Caco-2 (cell line): ENCODE data around the gene TDRD12. TPM values are rescaled to one million over a fixed set of nuclear protein-coding genes. Genes with fewer than 3 reads are reported as not detected.

ENCODE experiments used
- BruUV-seq: library from RNA; stranded (reverse); fragments of 400-500 nt; replicated peaks from 2 replicates; lab custom pipeline; 2021; lab: Mats Ljungman, UMichigan
- CTCF ChIA-PET: fragments of 300-600 bp; sonication (Branson Sonifier 250); formaldehyde crosslinking; loops from one replicate; lab custom pipeline; 2022; ENCODE audit warnings: antibody characterized with exemption; lab: Charles Lee
- POLR2A ChIA-PET: fragments of 300-600 bp; sonication (Branson Sonifier 250); formaldehyde crosslinking; loops from one replicate; lab custom pipeline; 2022; ENCODE audit warnings: antibody characterized with exemption; lab: Charles Lee
- DNase-seq, 2 experiments: peaks; one replicate each; pipeline versions ENCODE4 v3.0.0 to v3.0.0-alpha.2; 2020 to 2022
- H3K27me3 ChIP-seq: replicated peaks from 2 replicates; pipeline ENCODE4 v1.6.0; 2011; ENCODE audit warnings: low read length; ENCODE audit not compliant: control insufficient read depth, insufficient read depth
- H3K36me3 ChIP-seq: 2 replicates; pipeline ENCODE4 v1.5.1; 2011; ENCODE audit warnings: low read length; ENCODE audit not compliant: control insufficient read depth, insufficient read depth
- H3K4me1 ChIP-seq: fragments of 250-450 bp; sonication (Bioruptor Pico); 2 replicates; pipeline ENCODE4 v1.5.1; 2020; ENCODE audit warnings: mild to moderate bottlenecking
- H3K4me3 ChIP-seq: 2 replicates; pipeline ENCODE4 v1.5.1; 2011; ENCODE audit warnings: low read depth, mild to moderate bottlenecking, control low read depth, low read length
- H3K9me3 ChIP-seq: fragments of 250-450 bp; sonication (Bioruptor Pico); 2 replicates; pipeline ENCODE4 v1.5.1; 2020; ENCODE audit warnings: mild to moderate bottlenecking, moderate library complexity
- H3K27ac Mint-ChIP-seq: one replicate; pipeline ENCODE4 v1.8.0; 2022; ENCODE audit warnings: mixed read lengths; ENCODE audit not compliant: unreplicated experiment
- H3K27me3 Mint-ChIP-seq: one replicate; pipeline ENCODE4 v1.8.0; 2022; ENCODE audit warnings: mixed read lengths; ENCODE audit not compliant: insufficient read depth, unreplicated experiment
- H3K36me3 Mint-ChIP-seq: one replicate; pipeline ENCODE4 v1.8.0; 2022; ENCODE audit warnings: mild to moderate bottlenecking, mixed read lengths; ENCODE audit not compliant: insufficient read depth, unreplicated experiment
- H3K4me1 Mint-ChIP-seq: one replicate; pipeline ENCODE4 v1.8.0; 2022; ENCODE audit warnings: low read depth, mixed read lengths; ENCODE audit not compliant: unreplicated experiment
- H3K4me3 Mint-ChIP-seq: one replicate; pipeline ENCODE4 v1.8.0; 2022; ENCODE audit warnings: mild to moderate bottlenecking, moderate library complexity, mixed read lengths; ENCODE audit not compliant: unreplicated experiment
- H3K9me3 Mint-ChIP-seq: one replicate; pipeline ENCODE4 v1.8.0; 2022; ENCODE audit warnings: mixed read lengths; ENCODE audit not compliant: unreplicated experiment
- intact Hi-C: fragments of 100-400 bp; cut with micrococcal nuclease; formaldehyde crosslinking; loops from one replicate; pipeline ENCODE4 v1.10.0; 2022; ENCODE audit not compliant: unreplicated experiment
- total RNA-seq: library from RNA; stranded (reverse); gene quantifications from 2 replicates; pipeline ENCODE4 v1.2.3, GENCODE V29; 2022
- TF ChIP-seq, protein P1 (sequence below), 2 experiments: fragments of 200-600 bp in 1 of 2; IDR thresholded peaks; 1 replicate in 1 of 2; 2 replicates in 1 of 2; pipeline versions ENCODE4 v1.5.1 to v1.8.0; 2011 to 2022; ENCODE audit warnings: antibody characterized with exemption in 1 of 2, control low read depth in 1 of 2, inconsistent platforms in 1 of 2, low read depth in 1 of 2, low read length in 1 of 2, mild to moderate bottlenecking in 1 of 2, moderate library complexity in 1 of 2; ENCODE audit not compliant: insufficient read depth in 1 of 2, severe bottlenecking in 1 of 2, unreplicated experiment in 1 of 2

Gene TDRD12
- total RNA-seq, 1 experiment from 2014 or later = 0.11 TPM

DNA sequence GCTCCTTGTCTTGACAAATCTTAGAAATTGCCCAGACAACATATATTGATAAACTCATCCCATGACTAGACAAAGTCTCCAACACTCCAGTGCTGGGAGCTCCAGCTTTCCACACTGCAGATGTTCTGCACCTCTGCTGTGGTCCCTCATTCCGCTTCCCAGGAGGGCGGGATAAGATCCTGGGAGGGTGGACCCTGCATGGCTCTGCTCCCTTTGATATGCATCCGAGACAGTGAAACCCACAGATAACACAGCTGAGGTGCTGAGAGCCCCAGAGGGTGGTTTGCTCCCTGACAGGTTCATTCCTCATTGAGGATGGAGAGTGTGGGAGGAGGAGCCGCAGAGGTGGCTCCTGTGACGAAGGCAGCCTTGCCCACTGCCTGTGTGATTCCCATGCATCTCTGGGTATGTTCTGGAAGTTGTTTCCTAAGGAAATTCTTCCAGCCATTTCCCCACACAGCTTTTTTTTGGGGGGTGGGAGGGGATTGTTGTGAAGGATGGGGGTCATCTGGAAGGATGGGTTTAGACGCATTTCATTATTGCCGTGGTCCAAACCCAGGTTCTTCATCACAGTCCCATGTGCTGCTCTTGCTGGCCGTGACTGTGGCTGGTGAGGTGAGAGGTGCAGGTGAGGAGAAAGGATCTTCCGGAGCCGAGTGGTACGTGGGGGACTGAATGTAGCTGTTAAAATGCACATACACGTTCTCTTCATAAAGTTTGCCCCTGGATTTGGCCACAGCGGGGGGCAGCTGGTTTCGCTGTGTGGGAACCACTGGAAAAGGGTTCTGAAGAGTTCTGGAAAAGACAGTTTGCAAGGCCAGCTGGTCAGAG, 103.6 kb downstream of the TDRD12 start:
- Mint-ChIP-seq H3K4me3 (no peak overlapping the region), H3K27ac (no peak overlapping the region), H3K4me1 (no peaks in the 10 kb centered on the region), H3K27me3 (no peaks in the 10 kb centered on the region), H3K9me3 (no peaks in the 10 kb centered on the region), H3K36me3 (no peaks in the 10 kb centered on the region)
- intact Hi-C loops = no loop called here
- H3K4me3 ChIP-seq = no peak overlapping the region
- TF ChIP-seq, protein P1, sequence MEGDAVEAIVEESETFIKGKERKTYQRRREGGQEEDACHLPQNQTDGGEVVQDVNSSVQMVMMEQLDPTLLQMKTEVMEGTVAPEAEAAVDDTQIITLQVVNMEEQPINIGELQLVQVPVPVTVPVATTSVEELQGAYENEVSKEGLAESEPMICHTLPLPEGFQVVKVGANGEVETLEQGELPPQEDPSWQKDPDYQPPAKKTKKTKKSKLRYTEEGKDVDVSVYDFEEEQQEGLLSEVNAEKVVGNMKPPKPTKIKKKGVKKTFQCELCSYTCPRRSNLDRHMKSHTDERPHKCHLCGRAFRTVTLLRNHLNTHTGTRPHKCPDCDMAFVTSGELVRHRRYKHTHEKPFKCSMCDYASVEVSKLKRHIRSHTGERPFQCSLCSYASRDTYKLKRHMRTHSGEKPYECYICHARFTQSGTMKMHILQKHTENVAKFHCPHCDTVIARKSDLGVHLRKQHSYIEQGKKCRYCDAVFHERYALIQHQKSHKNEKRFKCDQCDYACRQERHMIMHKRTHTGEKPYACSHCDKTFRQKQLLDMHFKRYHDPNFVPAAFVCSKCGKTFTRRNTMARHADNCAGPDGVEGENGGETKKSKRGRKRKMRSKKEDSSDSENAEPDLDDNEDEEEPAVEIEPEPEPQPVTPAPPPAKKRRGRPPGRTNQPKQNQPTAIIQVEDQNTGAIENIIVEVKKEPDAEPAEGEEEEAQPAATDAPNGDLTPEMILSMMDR (IDR thresholded peaks at IDR 0.05; ENCODE audit: insufficient read depth in 1 of 2, low read depth in 1 of 2, low read length in 1 of 2, severe bottlenecking in 1 of 2, unreplicated experiment in 1 of 2) = no peak
- no peaks in the 10 kb centered on the region for H3K4me1 ChIP-seq
- POLR2A ChIA-PET = interaction anchor here (0.6 kb wide), 1 partner anchor 837 kb away, joined by 9 read pairs; no protein-coding TSS in a partner anchor
- CTCF ChIA-PET = interaction anchor here (0.6 kb wide), 1 partner anchor 133 kb away, joined by 4 read pairs; no protein-coding TSS in a partner anchor
- BruUV-seq = no TSS peak
- no peaks in the 10 kb centered on the region for H3K27me3 ChIP-seq
- no peaks in the 10 kb centered on the region for H3K36me3 ChIP-seq
- H3K9me3 ChIP-seq = no peaks in the 10 kb centered on the region
- DNase-seq = no peak

DNA sequence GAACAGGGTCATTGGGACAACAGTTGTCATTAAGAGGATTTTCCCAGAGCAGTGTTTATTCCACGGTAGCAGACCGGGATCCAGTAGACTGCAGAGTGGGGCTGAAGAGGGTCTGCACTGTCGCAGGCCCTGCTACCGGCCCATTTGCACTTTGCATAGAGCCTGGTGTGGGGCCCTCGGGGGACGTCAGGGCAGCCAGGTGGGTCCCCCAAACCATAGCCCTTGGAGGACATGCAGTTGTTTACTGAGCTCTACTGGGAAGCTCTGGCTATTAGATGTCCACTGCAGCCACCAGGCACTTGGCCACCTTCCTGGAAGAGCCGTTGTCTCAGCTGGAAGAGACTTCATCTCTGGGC, 104.2 kb downstream of the TDRD12 start:
- ChIA-PET CTCF (interaction anchor here (0.6 kb wide), 1 partner anchor 407 kb away, joined by 3 read pairs; no protein-coding TSS in a partner anchor), POLR2A (interaction anchor here (0.6 kb wide), 1 partner anchor 838 kb away, joined by 9 read pairs; no protein-coding TSS in a partner anchor)
- no peaks in the 10 kb centered on the region for H3K9me3 Mint-ChIP-seq
- BruUV-seq = no TSS peak
- no peak overlapping the region for H3K27ac Mint-ChIP-seq
- TF ChIP-seq, protein P1 (IDR thresholded peaks at IDR 0.05; ENCODE audit: insufficient read depth in 1 of 2, low read depth in 1 of 2, low read length in 1 of 2, severe bottlenecking in 1 of 2, unreplicated experiment in 1 of 2) = no peak
- H3K27me3 Mint-ChIP-seq = no peaks in the 10 kb centered on the region
- H3K4me3 ChIP-seq = no peak overlapping the region
- no peaks in the 10 kb centered on the region for H3K36me3 Mint-ChIP-seq
- no peak overlapping the region for H3K4me3 Mint-ChIP-seq
- no peaks in the 10 kb centered on the region for H3K27me3 ChIP-seq
- no peaks in the 10 kb centered on the region for H3K4me1 Mint-ChIP-seq
- H3K36me3 ChIP-seq = no peaks in the 10 kb centered on the region
- H3K9me3 ChIP-seq = no peaks in the 10 kb centered on the region
- no peaks in the 10 kb centered on the region for H3K4me1 ChIP-seq
- intact Hi-C loops = no loop called here
- DNase-seq = no peak

DNA sequence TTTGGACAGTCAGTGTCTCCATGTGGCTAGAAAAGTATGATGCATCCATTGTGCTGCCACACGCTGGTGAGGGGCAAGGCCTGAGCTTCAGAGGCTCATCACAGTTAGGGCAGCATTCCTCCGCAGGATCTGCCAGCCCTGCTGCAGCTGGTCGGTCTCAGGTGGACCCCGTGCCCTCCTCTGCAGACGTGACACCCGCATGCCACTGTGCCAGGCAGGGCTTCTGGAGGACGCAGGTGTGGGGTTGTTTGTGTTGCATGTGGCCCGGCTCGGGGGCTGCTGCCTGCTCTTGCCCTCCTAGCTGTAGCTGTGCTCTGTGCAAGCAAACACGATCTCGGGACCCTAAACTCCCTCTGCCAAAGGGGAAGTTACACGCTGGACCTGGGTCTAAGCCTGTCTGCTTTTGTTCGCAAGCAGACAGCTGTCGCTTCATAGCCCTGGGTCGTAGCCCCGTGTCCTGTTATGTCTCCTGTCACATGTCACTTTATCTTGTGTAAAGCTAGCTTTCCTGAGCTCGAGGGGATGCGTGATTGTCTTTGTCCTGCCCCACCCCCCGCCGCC, 104.7 kb downstream of the TDRD12 start:
- TF ChIP-seq, protein P1 (IDR thresholded peaks at IDR 0.05; ENCODE audit: insufficient read depth in 1 of 2, low read depth in 1 of 2, low read length in 1 of 2, severe bottlenecking in 1 of 2, unreplicated experiment in 1 of 2) = no peak
- Histone ChIP-seq H3K27me3 (no peaks in the 10 kb centered on the region), H3K9me3 (no peaks in the 10 kb centered on the region), H3K4me1 (no peaks in the 10 kb centered on the region), H3K36me3 (no peaks in the 10 kb centered on the region), H3K4me3 (no peak overlapping the region)
- no peak overlapping the region for H3K27ac Mint-ChIP-seq
- intact Hi-C loops = no loop called here
- no peak overlapping the region for H3K4me3 Mint-ChIP-seq
- BruUV-seq = no TSS peak
- POLR2A ChIA-PET = no interaction called here
- H3K27me3 Mint-ChIP-seq = no peaks in the 10 kb centered on the region
- no peaks in the 10 kb centered on the region for H3K36me3 Mint-ChIP-seq
- CTCF ChIA-PET = interaction anchor here (0.6 to 0.7 kb wide), 2 partner anchors 55 to 408 kb away, joined by 3 to 4 read pairs; no protein-coding TSS in a partner anchor
- DNase-seq = no peak
- no peaks in the 10 kb centered on the region for H3K4me1 Mint-ChIP-seq
- no peaks in the 10 kb centered on the region for H3K9me3 Mint-ChIP-seq
